DMS79 treated with DMSO at 0.1 percent for 48 hours (cell line): ENCODE data around the gene RGS1.

Source experiments
- DNase-seq: peaks from one replicate; lab custom pipeline; 2025; lab: John Stamatoyannopoulos, UW

The RGS1 gene

GRCh38 chr1:192554904-192555303 is 20.7 kb upstream of the RGS1 start:
- DNase-seq: no peak

- no peak for DNase-seq
Observed at GRCh38 chr1:192555399-192555798, 20.2 kb upstream of the RGS1 start.

- no peak for DNase-seq
Observed at GRCh38 chr1:192557841-192558595, 17.6 kb upstream of the RGS1 start.

GRCh38 chr1:192559115-192560006 is 16.2 kb upstream of the RGS1 start:
- DNase-seq: no peak

GRCh38 chr1:192561301-192561700 is 14.3 kb upstream of the RGS1 start:
- no peak for DNase-seq

- DNase-seq: no peak
Observed at GRCh38 chr1:192563129-192563528, 12.4 kb upstream of the RGS1 start.

- no peak for DNase-seq
Observed at GRCh38 chr1:192564099-192564498, 11.5 kb upstream of the RGS1 start.

- DNase-seq: no peak
Observed at GRCh38 chr1:192565946-192566345, 9.6 kb upstream of the RGS1 start.

- DNase-seq: no peak
Observed at GRCh38 chr1:192566657-192567056, 8.9 kb upstream of the RGS1 start.

- no peak for DNase-seq
Observed at GRCh38 chr1:192568063-192568462, 7.5 kb upstream of the RGS1 start.

- DNase-seq: no peak
Observed at GRCh38 chr1:192571668-192572067, 3.9 kb upstream of the RGS1 start.

- no peak for DNase-seq
Observed at GRCh38 chr1:192573499-192573898, 2.1 kb upstream of the RGS1 start.

GRCh38 chr1:192574073-192574472 is 1.5 kb upstream of the RGS1 start:
- no peak for DNase-seq

- no peak for DNase-seq
Observed at GRCh38 chr1:192576190-192577144, 894 bp downstream of the RGS1 start.

GRCh38 chr1:192577145-192578140 is 1.9 kb downstream of the RGS1 start:
- no peak for DNase-seq

- no peak for DNase-seq
Observed at GRCh38 chr1:192578144-192578909, 2.8 kb downstream of the RGS1 start.

- DNase-seq: no peak
Observed at GRCh38 chr1:192579010-192579738, 3.6 kb downstream of the RGS1 start.

- DNase-seq: no peak
Observed at GRCh38 chr1:192580351-192580962, 4.9 kb downstream of the RGS1 start.
